Activated CD8-positive, alpha-beta memory T cell treated with anti-CD3 and anti-CD28 coated beads, Interleukin-2, amount 10 ng/mL, durations not matched to agents 7 days and 5 days (primary cell): Measurements from ENCODE around the gene MRO. TPM values are rescaled to one million over a fixed set of nuclear protein-coding genes. Genes with fewer than 3 reads are reported as not detected.
"Not testable (repeated sequence)": the region's sequence is repeated elsewhere in the genome, so short reads cannot be mapped to it uniquely, and the experiment has no call there.

Experiments
- ATAC-seq: fragments of 150-1000 bp; cut with Tn5 transposase; one replicate; pipeline ENCODE4 v1.10.0; 2021; ENCODE audit warnings: moderate library complexity
- CTCF ChIA-PET: fragments of 350-600 bp; sonication (Branson Sonifier 250); formaldehyde crosslinking; loops from one replicate; lab custom pipeline; 2021; ENCODE audit warnings: antibody characterized with exemption; lab: Charles Lee
- DNase-seq: peaks from one replicate; pipeline ENCODE4 v3.0.0-alpha.2; 2020
- H3K27ac Mint-ChIP-seq: one replicate; pipeline ENCODE4 v1.8.0; 2021; ENCODE audit warnings: mild to moderate bottlenecking, mixed read lengths
- H3K27me3 Mint-ChIP-seq: one replicate; pipeline ENCODE4 v1.8.0; 2021; ENCODE audit warnings: mixed read lengths
- H3K36me3 Mint-ChIP-seq: one replicate; pipeline ENCODE4 v1.8.0; 2021; ENCODE audit warnings: mild to moderate bottlenecking, mixed read lengths
- H3K4me1 Mint-ChIP-seq: one replicate; pipeline ENCODE4 v1.8.0; 2021; ENCODE audit warnings: mixed read lengths
- H3K4me3 Mint-ChIP-seq: one replicate; pipeline ENCODE4 v1.8.0; 2021; ENCODE audit warnings: mild to moderate bottlenecking, moderate library complexity, mixed read lengths
- H3K9me3 Mint-ChIP-seq: one replicate; pipeline ENCODE4 v1.8.0; 2022; ENCODE audit warnings: low read depth, mixed read lengths
- total RNA-seq, 2 experiments: library from RNA; stranded (reverse); gene quantifications; one replicate each; pipeline ENCODE4 v1.2.3, GENCODE V29; 2021

The MRO gene
- total RNA-seq, 2 experiments from 2014 or later = not detected

GRCh38 chr18:50849419-50849821 lies 29.6 kb upstream of the MRO start:
- Mint-ChIP-seq H3K4me3 (no peak overlapping the region), H3K27ac (no peak overlapping the region), H3K36me3 (peaks cover 2% of the 10 kb centered on the region), H3K27me3 (peaks cover 7% of the 10 kb centered on the region), H3K4me1 (no peaks in the 10 kb centered on the region), H3K9me3 (no peaks in the 10 kb centered on the region)
- DNase-seq = no peak
- no peak for ATAC-seq
- CTCF ChIA-PET = no interaction called here

- DNase-seq (no peak), ATAC-seq (no peak)
- Mint-ChIP-seq H3K4me1 (no peaks in the 10 kb centered on the region), H3K27ac (no peak overlapping the region), H3K27me3 (peaks cover 7% of the 10 kb centered on the region), H3K36me3 (peaks cover under 1% of the 10 kb centered on the region), H3K4me3 (no peak overlapping the region), H3K9me3 (no peaks in the 10 kb centered on the region)
- CTCF ChIA-PET = no interaction called here
These were observed 29.2 kb upstream of the MRO start for GRCh38 chr18:50848991-50849390.

GRCh38 chr18:50848061-50848551 lies 28.3 kb upstream of the MRO start:
- CTCF ChIA-PET = no interaction called here
- no peaks in the 10 kb centered on the region for H3K9me3 Mint-ChIP-seq
- ATAC-seq (no peak), DNase-seq (no peak)
- H3K27me3 Mint-ChIP-seq = peaks cover 7% of the 10 kb centered on the region
- no peaks in the 10 kb centered on the region for H3K36me3 Mint-ChIP-seq
- H3K27ac Mint-ChIP-seq = no peak overlapping the region
- H3K4me3 Mint-ChIP-seq = no peak overlapping the region
- H3K4me1 Mint-ChIP-seq = no peaks in the 10 kb centered on the region

- no peaks in the 10 kb centered on the region for H3K4me1 Mint-ChIP-seq
- H3K27ac Mint-ChIP-seq = no peak overlapping the region
- no peak for DNase-seq
- CTCF ChIA-PET = interaction anchor here (0.7 kb wide), 1 partner anchor 134 kb away, joined by 3 read pairs; no protein-coding TSS in a partner anchor
- H3K9me3 Mint-ChIP-seq = no peaks in the 10 kb centered on the region
- no peak overlapping the region for H3K4me3 Mint-ChIP-seq
- no peak for ATAC-seq
- no peaks in the 10 kb centered on the region for H3K36me3 Mint-ChIP-seq
- H3K27me3 Mint-ChIP-seq = peaks cover 5% of the 10 kb centered on the region
These were observed 27.4 kb upstream of the MRO start for GRCh38 chr18:50847192-50847591.

- H3K27me3 Mint-ChIP-seq = peaks cover 5% of the 10 kb centered on the region
- ATAC-seq (no peak), DNase-seq (no peak)
- H3K4me1 Mint-ChIP-seq = no peaks in the 10 kb centered on the region
- no peak overlapping the region for H3K27ac Mint-ChIP-seq
- CTCF ChIA-PET = no interaction called here
- no peak overlapping the region for H3K4me3 Mint-ChIP-seq
- H3K36me3 Mint-ChIP-seq = no peaks in the 10 kb centered on the region
- H3K9me3 Mint-ChIP-seq = no peaks in the 10 kb centered on the region
These were observed 25.1 kb upstream of the MRO start for GRCh38 chr18:50844960-50845359.

- CTCF ChIA-PET = no interaction called here
These were observed 24.7 kb upstream of the MRO start for GRCh38 chr18:50844554-50844953.

GRCh38 chr18:50842846-50843245 lies 23.0 kb upstream of the MRO start:
- Mint-ChIP-seq H3K27me3 (peaks cover 3% of the 10 kb centered on the region), H3K4me1 (no peaks in the 10 kb centered on the region), H3K27ac (no peak overlapping the region), H3K4me3 (no peak overlapping the region), H3K9me3 (no peaks in the 10 kb centered on the region), H3K36me3 (no peaks in the 10 kb centered on the region)
- ATAC-seq (no peak), DNase-seq (no peak)
- CTCF ChIA-PET = no interaction called here

More at GRCh38 chr18:50844554-50844953, 24.7 kb upstream of the MRO start:
- Mint-ChIP-seq H3K27me3 (peaks cover 3% of the 10 kb centered on the region), H3K27ac (no peak overlapping the region), H3K9me3 (no peaks in the 10 kb centered on the region), H3K4me3 (no peak overlapping the region), H3K4me1 (no peaks in the 10 kb centered on the region), H3K36me3 (no peaks in the 10 kb centered on the region)
- ATAC-seq (no peak), DNase-seq (no peak)

- CTCF ChIA-PET = interaction anchor here (2.2 kb wide), 1 partner anchor 20 kb away, joined by 5 read pairs; the partner anchor contains the start of gene MRO
- no peaks in the 10 kb centered on the region for H3K36me3 Mint-ChIP-seq
- H3K4me3 Mint-ChIP-seq = no peak overlapping the region
- DNase-seq (no peak), ATAC-seq (no peak)
- H3K27me3 Mint-ChIP-seq = peaks cover 4% of the 10 kb centered on the region
- peaks cover 3% of the 10 kb centered on the region for H3K4me1 Mint-ChIP-seq
- no peaks in the 10 kb centered on the region for H3K9me3 Mint-ChIP-seq
- no peak overlapping the region for H3K27ac Mint-ChIP-seq
These were observed 20.2 kb upstream of the MRO start for GRCh38 chr18:50839996-50840395.

GRCh38 chr18:50839341-50839740 lies 19.5 kb upstream of the MRO start:
- CTCF ChIA-PET = interaction anchor here (2.2 kb wide), 1 partner anchor 19 kb away, joined by 5 read pairs; the partner anchor contains the start of gene MRO
- H3K27me3 Mint-ChIP-seq = peaks cover 4% of the 10 kb centered on the region

GRCh38 chr18:50836521-50836957 lies 16.7 kb upstream of the MRO start:
- H3K4me3 Mint-ChIP-seq = no peak overlapping the region
- H3K4me1 Mint-ChIP-seq = peaks cover 3% of the 10 kb centered on the region
- H3K27me3 Mint-ChIP-seq = peaks cover 4% of the 10 kb centered on the region
- no peak for DNase-seq
- CTCF ChIA-PET = interaction anchor here (3.6 kb wide), 1 partner anchor 16 kb away, joined by 12 read pairs; the partner anchor contains the start of gene MRO
- no peak for ATAC-seq
- H3K9me3 Mint-ChIP-seq = no peaks in the 10 kb centered on the region
- H3K27ac Mint-ChIP-seq = no peak overlapping the region
- H3K36me3 Mint-ChIP-seq = no peaks in the 10 kb centered on the region

More at GRCh38 chr18:50839341-50839740, 19.5 kb upstream of the MRO start:
- Mint-ChIP-seq H3K4me3 (no peak overlapping the region), H3K9me3 (no peaks in the 10 kb centered on the region), H3K27ac (no peak overlapping the region), H3K4me1 (peaks cover 3% of the 10 kb centered on the region), H3K36me3 (no peaks in the 10 kb centered on the region)
- ATAC-seq (no peak), DNase-seq (no peak)

GRCh38 chr18:50833496-50833895 lies 13.7 kb upstream of the MRO start:
- H3K4me1 Mint-ChIP-seq, ATAC-seq: not testable (repeated sequence)
- CTCF ChIA-PET = interaction anchor here (0.9 to 3.6 kb wide), 2 partner anchors 13 to 218 kb away, joined by 3 to 12 read pairs; partner anchors contain the start of gene MRO

GRCh38 chr18:50832754-50833153 lies 12.9 kb upstream of the MRO start:
- Mint-ChIP-seq H3K27ac (no peak overlapping the region), H3K4me3 (no peak overlapping the region), H3K36me3 (no peaks in the 10 kb centered on the region), H3K9me3 (no peaks in the 10 kb centered on the region), H3K27me3 (peaks cover 4% of the 10 kb centered on the region), H3K4me1 (peaks cover 3% of the 10 kb centered on the region)
- DNase-seq (no peak), ATAC-seq (no peak)
- CTCF ChIA-PET = no interaction called here

More at GRCh38 chr18:50833496-50833895, 13.7 kb upstream of the MRO start:
- not testable (repeated sequence) for H3K27me3 Mint-ChIP-seq, DNase-seq, H3K4me3 Mint-ChIP-seq, H3K9me3 Mint-ChIP-seq, H3K36me3 Mint-ChIP-seq, H3K27ac Mint-ChIP-seq

GRCh38 chr18:50830544-50830943 lies 10.7 kb upstream of the MRO start:
- Mint-ChIP-seq H3K4me3 (no peak overlapping the region), H3K36me3 (no peaks in the 10 kb centered on the region), H3K9me3 (no peaks in the 10 kb centered on the region), H3K27me3 (no peaks in the 10 kb centered on the region), H3K27ac (no peak overlapping the region), H3K4me1 (no peaks in the 10 kb centered on the region)
- ATAC-seq (no peak), DNase-seq (no peak)
- CTCF ChIA-PET = no interaction called here

GRCh38 chr18:50829644-50830043 lies 9.8 kb upstream of the MRO start:
- Mint-ChIP-seq H3K4me3 (no peak overlapping the region), H3K9me3 (no peaks in the 10 kb centered on the region), H3K27me3 (no peaks in the 10 kb centered on the region), H3K4me1 (no peaks in the 10 kb centered on the region), H3K27ac (no peak overlapping the region), H3K36me3 (no peaks in the 10 kb centered on the region)
- DNase-seq (no peak), ATAC-seq (no peak)
- CTCF ChIA-PET = no interaction called here
